Measurements from ENCODE around the gene NPHP3. TPM values are rescaled to one million over a fixed set of nuclear protein-coding genes. Genes with fewer than 3 reads are reported as not detected.

NPHP3 gene
- total RNA-seq, 2 donors from 2014 or later, result 15.7 to 23.0 TPM

DNA sequence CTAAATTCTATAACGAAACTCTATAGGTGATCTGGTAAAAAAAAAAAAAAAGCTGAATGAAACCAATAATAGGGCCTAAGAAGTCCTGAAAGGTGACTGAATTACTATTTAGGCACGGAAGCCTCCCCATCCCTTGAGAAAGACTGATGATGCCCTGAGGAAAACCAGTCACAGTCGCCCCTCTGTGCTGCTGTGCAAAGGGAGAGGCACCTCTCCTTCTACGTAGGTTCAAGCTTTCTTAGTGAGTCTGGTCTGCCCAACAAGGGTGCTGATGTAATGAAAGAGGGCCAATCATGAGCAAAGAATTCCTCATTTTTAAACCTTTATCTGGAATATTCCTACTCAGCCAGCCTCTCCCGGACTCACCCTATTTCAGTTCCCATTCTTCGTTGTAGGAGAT lies 11.9 kb downstream of the NPHP3 start:
- TF ChIP-seq, protein P1, sequence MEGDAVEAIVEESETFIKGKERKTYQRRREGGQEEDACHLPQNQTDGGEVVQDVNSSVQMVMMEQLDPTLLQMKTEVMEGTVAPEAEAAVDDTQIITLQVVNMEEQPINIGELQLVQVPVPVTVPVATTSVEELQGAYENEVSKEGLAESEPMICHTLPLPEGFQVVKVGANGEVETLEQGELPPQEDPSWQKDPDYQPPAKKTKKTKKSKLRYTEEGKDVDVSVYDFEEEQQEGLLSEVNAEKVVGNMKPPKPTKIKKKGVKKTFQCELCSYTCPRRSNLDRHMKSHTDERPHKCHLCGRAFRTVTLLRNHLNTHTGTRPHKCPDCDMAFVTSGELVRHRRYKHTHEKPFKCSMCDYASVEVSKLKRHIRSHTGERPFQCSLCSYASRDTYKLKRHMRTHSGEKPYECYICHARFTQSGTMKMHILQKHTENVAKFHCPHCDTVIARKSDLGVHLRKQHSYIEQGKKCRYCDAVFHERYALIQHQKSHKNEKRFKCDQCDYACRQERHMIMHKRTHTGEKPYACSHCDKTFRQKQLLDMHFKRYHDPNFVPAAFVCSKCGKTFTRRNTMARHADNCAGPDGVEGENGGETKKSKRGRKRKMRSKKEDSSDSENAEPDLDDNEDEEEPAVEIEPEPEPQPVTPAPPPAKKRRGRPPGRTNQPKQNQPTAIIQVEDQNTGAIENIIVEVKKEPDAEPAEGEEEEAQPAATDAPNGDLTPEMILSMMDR (conservative IDR thresholded peaks at IDR 0.05), result no peak
- Mint-ChIP-seq H3K4me1 (no peaks in the 10 kb centered on the region), H3K4me3 (no peak overlapping the region), H3K27me3 (ENCODE audit: insufficient read depth) (no peaks in the 10 kb centered on the region), H3K9me3 (no peaks in the 10 kb centered on the region), H3K36me3 (ENCODE audit: low read depth) (peaks cover 47% of the 10 kb centered on the region), H3K27ac (no peak overlapping the region)
- Histone ChIP-seq H3K27ac (ENCODE audit: low read depth, low read length) (peak overlapping the region; percentile 32), H3K4me3 (ENCODE audit: low read length) (no peak overlapping the region), H3K36me3 (ENCODE audit: control insufficient read depth, insufficient read depth, low read length) (peaks cover 73% of the 10 kb centered on the region), H3K4me1 (ENCODE audit: control insufficient read depth, insufficient read depth, low read length) (no peaks in the 10 kb centered on the region), H3K9ac (ENCODE audit: extremely low read depth, low read length, poor library complexity, severe bottlenecking) (no peak overlapping the region), H3K27me3 (ENCODE audit: control insufficient read depth, insufficient read depth, low read length, poor library complexity, severe bottlenecking) (no peaks in the 10 kb centered on the region), H3K9me3 (ENCODE audit: control insufficient read depth, low read length) (no peaks in the 10 kb centered on the region)
- DNase-seq, result no peak
- 95 to 96% methylated on average over 5 to 6 of the region's 6 CpGs for WGBS, 2 experiments (ENCODE audit: insufficient coverage in 1 of 2, insufficient read length in 1 of 2)

DNA sequence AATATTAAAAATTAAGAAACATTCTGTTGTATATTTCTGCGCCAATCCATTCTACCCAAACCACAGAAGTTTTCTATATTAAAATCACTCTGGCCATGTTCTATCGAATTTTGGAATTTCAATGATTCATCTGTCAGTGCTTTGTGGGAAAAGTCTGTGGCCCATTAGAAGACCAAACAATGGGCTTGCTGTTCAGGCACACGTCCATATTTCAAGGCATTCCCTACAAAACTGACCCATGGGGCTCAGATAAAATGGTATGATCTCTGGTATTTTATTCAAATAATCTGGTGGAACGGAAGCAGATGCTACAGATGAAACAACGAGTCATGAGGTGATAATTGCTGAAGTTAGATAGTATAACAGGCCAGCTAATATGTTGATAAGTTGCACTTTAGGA lies 12.4 kb downstream of the NPHP3 start:
- Histone ChIP-seq H3K36me3 (ENCODE audit: control insufficient read depth, insufficient read depth, low read length) (peaks cover 71% of the 10 kb centered on the region), H3K9me3 (ENCODE audit: control insufficient read depth, low read length) (no peaks in the 10 kb centered on the region), H3K4me3 (ENCODE audit: low read length) (no peak overlapping the region), H3K27me3 (ENCODE audit: control insufficient read depth, insufficient read depth, low read length, poor library complexity, severe bottlenecking) (no peaks in the 10 kb centered on the region), H3K27ac (ENCODE audit: low read depth, low read length) (no peak overlapping the region), H3K4me1 (ENCODE audit: control insufficient read depth, insufficient read depth, low read length) (no peaks in the 10 kb centered on the region), H3K9ac (ENCODE audit: extremely low read depth, low read length, poor library complexity, severe bottlenecking) (no peak overlapping the region)
- Mint-ChIP-seq H3K27me3 (ENCODE audit: insufficient read depth) (no peaks in the 10 kb centered on the region), H3K27ac (no peak overlapping the region), H3K36me3 (ENCODE audit: low read depth) (peaks cover 44% of the 10 kb centered on the region), H3K4me3 (no peak overlapping the region), H3K9me3 (no peaks in the 10 kb centered on the region), H3K4me1 (no peaks in the 10 kb centered on the region)
- TF ChIP-seq, protein P1 (conservative IDR thresholded peaks at IDR 0.05), result no peak
- 94 to 95% methylated on average over 5 of the region's 5 CpGs for WGBS, 2 experiments (ENCODE audit: insufficient coverage in 1 of 2, insufficient read length in 1 of 2)
- DNase-seq, result no peak

DNA sequence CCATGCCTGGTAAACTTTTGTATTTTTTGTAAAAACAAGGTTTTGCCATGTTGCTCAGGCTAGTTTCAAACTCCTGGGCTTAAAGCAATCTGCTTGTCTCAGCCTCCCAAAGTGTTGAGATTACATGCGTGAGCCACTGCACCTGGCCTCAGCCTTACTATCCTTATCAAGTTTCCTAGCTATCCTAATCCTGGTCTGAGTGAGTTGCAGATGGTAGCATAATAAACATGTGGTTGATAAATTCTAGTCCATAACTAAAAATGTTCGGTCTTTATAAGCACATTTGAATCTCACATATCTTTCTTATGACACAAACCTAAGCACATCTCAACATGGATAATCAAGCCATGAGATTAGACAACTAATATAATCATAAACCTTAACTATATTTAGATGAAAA lies 18.5 kb downstream of the NPHP3 start:
- H3K9me3 ChIP-seq (ENCODE audit: control insufficient read depth, low read length), result no peaks in the 10 kb centered on the region
- peaks cover 62% of the 10 kb centered on the region for H3K36me3 Mint-ChIP-seq (ENCODE audit: low read depth)
- H3K27me3 Mint-ChIP-seq (ENCODE audit: insufficient read depth), result no peaks in the 10 kb centered on the region
- TF ChIP-seq, protein P1 (conservative IDR thresholded peaks at IDR 0.05), result no peak
- H3K4me3 ChIP-seq (ENCODE audit: low read length), result no peak overlapping the region
- DNase-seq, result no peak
- H3K4me3 Mint-ChIP-seq, result no peak overlapping the region
- H3K36me3 ChIP-seq (ENCODE audit: control insufficient read depth, insufficient read depth, low read length), result peaks cover 81% of the 10 kb centered on the region
- WGBS, 2 experiments (ENCODE audit: insufficient coverage in 1 of 2, insufficient read length in 1 of 2), result 85% methylated on average over 2 of the region's 2 CpGs; no CpG with 5 or more reads in 1 of the 2 experiments
- H3K27ac ChIP-seq (ENCODE audit: low read depth, low read length), result no peak overlapping the region
- no peaks in the 10 kb centered on the region for H3K4me1 ChIP-seq (ENCODE audit: control insufficient read depth, insufficient read depth, low read length)
- H3K9ac ChIP-seq (ENCODE audit: extremely low read depth, low read length, poor library complexity, severe bottlenecking), result no peak overlapping the region
- no peaks in the 10 kb centered on the region for H3K4me1 Mint-ChIP-seq
- H3K27ac Mint-ChIP-seq, result no peak overlapping the region
- H3K27me3 ChIP-seq (ENCODE audit: control insufficient read depth, insufficient read depth, low read length, poor library complexity, severe bottlenecking), result no peaks in the 10 kb centered on the region
- no peaks in the 10 kb centered on the region for H3K9me3 Mint-ChIP-seq
